ENCODE results near the gene DAND5.

DAND5 gene

GRCh38 chr19:12990853-12991252 lies 21.5 kb downstream of the DAND5 start:
- DNase-seq (ENCODE audit: extremely low read depth, low read depth): no peak

GRCh38 chr19:12991296-12991695 lies 21.9 kb downstream of the DAND5 start:
- no peak for TF ChIP-seq CTCF (IDR thresholded peaks at IDR 0.05; ENCODE audit: low read depth, low read length)
- DNase-seq (ENCODE audit: extremely low read depth, low read depth): no peak

More at GRCh38 chr19:12990853-12991252, 21.5 kb downstream of the DAND5 start:
- no peak for TF ChIP-seq CTCF (IDR thresholded peaks at IDR 0.05; ENCODE audit: low read depth, low read length)

DNA sequence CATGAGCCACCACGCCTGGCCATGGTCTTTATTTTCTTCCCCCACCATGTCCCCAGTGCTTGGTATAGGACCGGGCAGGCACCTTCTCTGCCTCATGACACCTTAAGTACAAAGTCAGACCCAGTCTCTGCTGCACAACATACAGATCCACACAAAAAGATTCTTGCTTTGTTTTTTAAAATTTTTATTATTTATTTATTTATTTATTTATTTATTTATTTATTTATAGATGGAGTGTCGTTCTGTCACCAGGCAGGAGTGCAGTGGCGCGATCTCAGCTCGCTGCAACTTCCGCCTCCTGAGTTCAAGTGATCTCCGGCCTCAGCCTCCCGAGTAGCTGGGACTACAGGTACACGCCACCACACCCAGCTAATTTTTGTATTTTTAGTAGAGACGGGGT lies 23.4 kb downstream of the DAND5 start:
- DNase-seq (ENCODE audit: extremely low read depth, low read depth): no peak
- no peak for TF ChIP-seq CTCF (IDR thresholded peaks at IDR 0.05; ENCODE audit: low read depth, low read length)

GRCh38 chr19:12993562-12993961 lies 24.2 kb downstream of the DAND5 start:
- no peak for DNase-seq (ENCODE audit: extremely low read depth, low read depth)
- no peak for TF ChIP-seq CTCF (IDR thresholded peaks at IDR 0.05; ENCODE audit: low read depth, low read length)

DNA sequence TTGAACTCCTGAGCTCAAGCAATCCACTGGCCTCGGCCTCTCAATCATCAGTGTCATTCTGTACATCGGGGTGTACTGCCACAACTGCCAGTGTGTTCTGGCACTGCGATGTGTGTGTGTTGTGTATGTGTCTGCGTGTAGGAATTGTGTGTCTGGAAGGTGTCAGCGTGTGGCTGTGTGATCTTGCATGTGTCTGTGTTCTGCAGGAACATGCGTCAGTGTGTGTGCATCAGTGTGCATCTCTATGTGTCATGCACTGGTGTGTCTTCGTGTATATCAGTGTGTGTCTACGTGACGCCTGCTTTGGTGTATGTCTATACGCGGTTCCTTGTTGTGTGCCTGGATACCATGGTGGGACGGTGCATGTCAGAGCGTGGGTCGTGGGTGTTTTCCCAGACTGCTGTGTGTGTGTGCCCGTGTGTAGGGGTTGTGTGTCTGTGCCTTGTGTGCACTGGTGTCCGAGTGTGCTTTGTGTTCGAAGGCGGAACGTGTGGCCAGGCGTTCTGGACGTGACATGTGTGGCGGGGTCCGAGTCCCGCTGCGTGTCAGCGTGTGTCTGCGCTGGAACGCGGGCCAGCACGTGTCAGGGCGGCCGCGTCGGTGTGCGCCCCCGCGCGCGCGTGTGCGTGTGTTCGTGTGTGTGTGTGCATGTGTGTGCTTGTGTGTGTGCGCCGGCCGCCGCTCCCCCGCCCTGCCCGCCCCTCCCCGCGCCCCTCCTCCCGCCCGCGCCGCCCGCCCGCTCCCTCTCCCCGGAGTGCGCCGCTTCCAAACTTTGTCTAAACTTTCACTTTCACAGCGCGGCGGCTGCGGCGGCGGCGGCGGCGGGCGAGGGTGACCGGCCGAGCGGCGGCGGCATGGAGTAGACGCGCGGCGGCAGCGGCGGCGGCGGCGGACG lies 25.6 kb downstream of the DAND5 start, which contains the start of gene NFIX:
Gene NFIX, plus strand, starts transcription at position 775 of the 895 bp plus-strand sequence. CDS start 363 bp downstream, outside the sequence.
- DNase-seq (ENCODE audit: extremely low read depth, low read depth): no peak
- TF ChIP-seq CTCF (IDR thresholded peaks at IDR 0.05; ENCODE audit: low read depth, low read length): no peak

DNA sequence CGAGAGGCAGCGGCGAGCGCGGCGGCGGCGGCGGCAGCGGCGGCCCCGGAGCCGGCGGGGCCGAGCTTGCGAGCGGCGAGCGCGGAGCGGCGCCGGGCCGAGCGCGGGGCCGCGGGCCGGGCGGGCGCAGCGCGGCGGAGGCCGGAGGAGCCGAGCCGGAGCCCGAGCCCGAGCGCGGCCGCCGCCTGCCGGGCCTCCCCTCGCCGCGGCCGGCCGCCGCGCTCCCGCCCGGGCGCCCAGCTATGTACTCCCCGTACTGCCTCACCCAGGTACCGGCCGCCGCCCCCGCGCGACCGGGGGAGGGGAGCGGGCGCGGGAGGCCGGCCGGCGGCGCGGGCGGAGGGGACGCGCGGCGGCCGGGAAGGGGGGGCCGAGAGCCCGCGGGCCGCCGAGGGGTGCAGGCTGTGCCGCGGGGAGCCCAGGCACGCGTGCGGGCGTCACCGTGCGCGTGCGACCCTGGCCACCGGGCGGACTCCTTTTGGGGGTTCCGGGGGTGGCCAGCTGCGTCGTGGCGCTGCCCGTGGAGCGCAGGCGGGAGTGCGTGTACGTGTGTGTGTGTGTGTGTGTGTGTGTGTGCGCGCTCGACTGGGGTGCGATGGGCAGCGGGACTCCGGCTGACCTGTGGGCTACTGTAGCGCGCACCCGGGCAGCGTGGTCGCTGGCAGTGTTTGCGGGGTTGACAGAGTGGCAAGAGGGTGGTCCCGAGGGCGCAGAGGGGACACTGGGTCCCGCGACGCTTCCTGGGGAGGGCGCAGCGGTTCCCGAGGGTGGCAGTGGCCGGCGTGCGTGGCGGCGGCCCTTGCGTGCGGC lies 26.4 kb downstream of the DAND5 start:
- no peak for TF ChIP-seq CTCF (IDR thresholded peaks at IDR 0.05; ENCODE audit: low read depth, low read length)
- no peak for DNase-seq (ENCODE audit: extremely low read depth, low read depth)
